A673 (cell line): ENCODE data around the gene RPL19. TPM values are rescaled to one million over a fixed set of nuclear protein-coding genes. Genes with fewer than 3 reads are reported as not detected.

Source experiments
- BruUV-seq: library from RNA; stranded (reverse); fragments of 400-500 nt; replicated peaks from 2 replicates; lab custom pipeline; 2021; lab: Mats Ljungman, UMichigan
- CTCF ChIA-PET: fragments of 300-600 bp; sonication (Branson Sonifier 250); formaldehyde crosslinking; loops from one replicate; lab custom pipeline; 2022; ENCODE audit warnings: antibody characterized with exemption; lab: Charles Lee
- POLR2A ChIA-PET: fragments of 300-600 bp; sonication (Branson Sonifier 250); formaldehyde crosslinking; loops from one replicate; lab custom pipeline; 2022; ENCODE audit warnings: antibody characterized with exemption; ENCODE audit not compliant: low non-redundant PET; lab: Charles Lee
- DNase-seq: peaks from one replicate; pipeline ENCODE4 v3.0.0-alpha.2; 2015; ENCODE audit warnings: low spot score
- H3K27ac ChIP-seq: fragments of 200-600 bp; sonication (generic); 2 replicates; pipeline ENCODE4 v1.5.1; 2016; ENCODE audit warnings: mixed run types, low read depth, mild to moderate bottlenecking, mixed read lengths, antibody characterized with exemption, low read length; ENCODE audit not compliant: poor library complexity, severe bottlenecking
- H3K27me3 ChIP-seq: fragments of 200-600 bp; sonication (generic); replicated peaks from 2 replicates; pipeline ENCODE4 v1.6.1; 2017; ENCODE audit warnings: mixed run types, low read depth, mild to moderate bottlenecking, mixed read lengths, antibody characterized with exemption, low read length; ENCODE audit not compliant: insufficient read depth, poor library complexity
- H3K36me3 ChIP-seq: fragments of 200-600 bp; sonication (generic); 2 replicates; pipeline ENCODE4 v1.6.1; 2016; ENCODE audit warnings: mixed run types, mild to moderate bottlenecking, mixed read lengths, antibody characterized with exemption, low read length; ENCODE audit not compliant: insufficient read depth, poor library complexity, severe bottlenecking
- H3K4me1 ChIP-seq: fragments of 200-600 bp; sonication (generic); 2 replicates; pipeline ENCODE4 v1.6.1; 2017; ENCODE audit warnings: mixed run types, mild to moderate bottlenecking, mixed read lengths, antibody characterized with exemption, low read length; ENCODE audit not compliant: insufficient read depth, poor library complexity, severe bottlenecking
- H3K4me3 ChIP-seq: fragments of 200-600 bp; sonication (generic); 2 replicates; pipeline ENCODE4 v1.5.1; 2016; ENCODE audit warnings: low read depth, mixed run types, mild to moderate bottlenecking, mixed read lengths, low read length; ENCODE audit not compliant: poor library complexity, severe bottlenecking
- H3K9me3 ChIP-seq: fragments of 200-600 bp; sonication (generic); 2 replicates; pipeline ENCODE4 v1.6.1; 2016; ENCODE audit warnings: mixed run types, low read depth, mild to moderate bottlenecking, mixed read lengths, antibody characterized with exemption, low read length; ENCODE audit not compliant: poor library complexity, severe bottlenecking
- EZH2 ChIP-seq: fragments of 200-600 bp; sonication (generic); IDR thresholded peaks from 2 replicates; pipeline ENCODE4 v1.6.1; 2017; ENCODE audit warnings: borderline replicate concordance, low read depth, mild to moderate bottlenecking, mixed read lengths, antibody characterized with exemption, low read length; ENCODE audit not compliant: poor library complexity, severe bottlenecking
- intact Hi-C: fragments of 100-400 bp; cut with micrococcal nuclease; formaldehyde crosslinking; loops from one replicate; pipeline ENCODE4 v1.10.0; 2022; ENCODE audit not compliant: unreplicated experiment
- total RNA-seq: library from RNA; stranded (reverse); gene quantifications from 2 replicates; pipeline ENCODE4 v1.2.3, GENCODE V29; 2021
- TF ChIP-seq, protein P1 (sequence below): fragments of 300-800, 200-600 bp; sonication (generic); conservative IDR thresholded peaks from 2 replicates; pipeline ENCODE4 v1.5.1; 2017; ENCODE audit warnings: low read depth, mild to moderate bottlenecking, antibody characterized with exemption, low read length, moderate library complexity, mixed read lengths

The RPL19 gene
- total RNA-seq, 1 experiment from 2014 or later = 950 TPM

DNA sequence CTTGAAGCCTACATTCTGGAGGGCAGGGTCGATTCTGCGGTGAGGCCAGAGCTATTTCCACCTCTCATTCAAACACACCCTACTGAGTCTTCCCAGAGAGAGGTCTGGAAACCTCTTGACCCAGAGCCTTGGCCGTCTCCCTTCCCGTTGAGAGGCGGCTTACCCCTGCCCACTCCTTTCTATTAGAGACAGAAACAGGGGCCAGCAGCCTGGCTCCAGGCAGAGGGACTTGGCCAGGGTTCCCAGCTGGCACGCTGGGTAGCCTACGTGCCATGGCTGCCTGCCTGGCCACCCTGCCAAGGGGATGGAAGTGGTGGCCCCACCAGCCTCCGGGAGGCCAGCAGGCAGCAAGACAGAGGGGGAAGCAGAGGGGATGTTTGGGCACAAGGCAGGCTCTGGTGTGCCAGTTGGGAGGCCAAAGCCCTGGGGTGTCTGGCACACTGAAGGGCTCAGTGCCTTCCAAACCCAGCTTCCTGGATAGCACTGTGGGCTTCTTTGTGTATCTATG, 19.6 kb downstream of the RPL19 start:
- H3K27ac ChIP-seq = no peak overlapping the region
- no peaks in the 10 kb centered on the region for H3K27me3 ChIP-seq
- no peak overlapping the region for H3K4me3 ChIP-seq
- no peaks in the 10 kb centered on the region for H3K4me1 ChIP-seq
- no TSS peak for BruUV-seq
- DNase-seq = no peak
- intact Hi-C loops = no loop called here
- ChIA-PET POLR2A (interaction anchor here (0.6 kb wide), 1 partner anchor 283 kb away, joined by 3 read pairs; no protein-coding TSS in a partner anchor), CTCF (no interaction called here)
- H3K36me3 ChIP-seq = no peaks in the 10 kb centered on the region
- TF ChIP-seq, protein P1, sequence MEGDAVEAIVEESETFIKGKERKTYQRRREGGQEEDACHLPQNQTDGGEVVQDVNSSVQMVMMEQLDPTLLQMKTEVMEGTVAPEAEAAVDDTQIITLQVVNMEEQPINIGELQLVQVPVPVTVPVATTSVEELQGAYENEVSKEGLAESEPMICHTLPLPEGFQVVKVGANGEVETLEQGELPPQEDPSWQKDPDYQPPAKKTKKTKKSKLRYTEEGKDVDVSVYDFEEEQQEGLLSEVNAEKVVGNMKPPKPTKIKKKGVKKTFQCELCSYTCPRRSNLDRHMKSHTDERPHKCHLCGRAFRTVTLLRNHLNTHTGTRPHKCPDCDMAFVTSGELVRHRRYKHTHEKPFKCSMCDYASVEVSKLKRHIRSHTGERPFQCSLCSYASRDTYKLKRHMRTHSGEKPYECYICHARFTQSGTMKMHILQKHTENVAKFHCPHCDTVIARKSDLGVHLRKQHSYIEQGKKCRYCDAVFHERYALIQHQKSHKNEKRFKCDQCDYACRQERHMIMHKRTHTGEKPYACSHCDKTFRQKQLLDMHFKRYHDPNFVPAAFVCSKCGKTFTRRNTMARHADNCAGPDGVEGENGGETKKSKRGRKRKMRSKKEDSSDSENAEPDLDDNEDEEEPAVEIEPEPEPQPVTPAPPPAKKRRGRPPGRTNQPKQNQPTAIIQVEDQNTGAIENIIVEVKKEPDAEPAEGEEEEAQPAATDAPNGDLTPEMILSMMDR = no peak
- no peak for TF ChIP-seq EZH2
- no peaks in the 10 kb centered on the region for H3K9me3 ChIP-seq

DNA sequence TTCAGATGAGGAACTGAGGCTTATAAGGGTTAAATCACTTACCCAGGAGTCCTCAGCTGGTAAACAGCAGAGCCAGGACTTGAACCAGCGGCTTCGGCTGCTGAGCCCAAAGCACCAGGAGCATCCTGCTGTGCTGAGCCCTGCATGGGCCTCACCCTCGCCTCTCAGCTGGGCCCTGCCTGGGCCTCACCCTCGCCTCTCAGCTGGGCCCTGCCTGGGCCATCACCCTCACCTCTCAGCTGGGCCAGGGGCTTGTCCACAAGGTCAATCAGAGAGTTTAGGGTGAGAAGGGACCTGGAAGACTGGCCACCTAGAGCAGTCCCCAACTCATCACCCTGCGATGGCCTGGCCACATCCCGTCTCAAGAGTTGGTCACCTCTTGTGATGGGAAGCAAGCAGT, 21.5 kb downstream of the RPL19 start:
- BruUV-seq = no TSS peak
- POLR2A ChIA-PET = no interaction called here

DNA sequence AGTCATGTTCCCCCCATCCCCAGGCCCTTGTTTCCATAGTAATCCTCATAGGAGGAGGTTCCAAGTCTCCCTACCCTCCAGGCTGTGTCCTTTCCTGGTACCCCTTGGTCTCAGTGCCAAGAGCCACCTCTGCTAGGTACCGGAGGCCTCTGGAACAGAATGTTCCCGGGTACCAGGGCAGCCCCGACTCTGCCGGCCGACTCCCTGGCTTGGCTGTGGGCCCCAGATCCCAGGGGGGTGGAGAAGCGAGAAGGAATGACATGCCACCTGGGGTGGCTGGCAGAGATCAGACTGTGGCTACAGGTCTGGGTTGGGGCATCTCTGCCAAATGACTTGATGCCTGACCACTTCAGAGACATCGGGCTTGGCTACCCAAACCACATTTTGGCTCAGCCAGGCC, 22.1 kb downstream of the RPL19 start:
- intact Hi-C loops = no loop called here
- no peak overlapping the region for H3K27ac ChIP-seq
- TF ChIP-seq, protein P1 = no peak
- no peak for TF ChIP-seq EZH2
- peaks cover 4% of the 10 kb centered on the region for H3K4me1 ChIP-seq
- no TSS peak for BruUV-seq
- H3K36me3 ChIP-seq = no peaks in the 10 kb centered on the region
- DNase-seq = no peak
- peaks cover 3% of the 10 kb centered on the region for H3K27me3 ChIP-seq
- H3K4me3 ChIP-seq = no peak overlapping the region
- CTCF ChIA-PET = no interaction called here
- POLR2A ChIA-PET = no interaction called here
- H3K9me3 ChIP-seq = no peaks in the 10 kb centered on the region

More for the DNA sequence above, 21.5 kb downstream of the RPL19 start:
- DNase-seq = no peak
- no peak overlapping the region for H3K27ac ChIP-seq
- CTCF ChIA-PET = interaction anchor here (0.6 kb wide), 1 partner anchor 11 kb away, joined by 5 read pairs; no protein-coding TSS in a partner anchor
- peaks cover 4% of the 10 kb centered on the region for H3K4me1 ChIP-seq
- no peaks in the 10 kb centered on the region for H3K36me3 ChIP-seq
- peaks cover 3% of the 10 kb centered on the region for H3K27me3 ChIP-seq
- no peaks in the 10 kb centered on the region for H3K9me3 ChIP-seq
- no peak overlapping the region for H3K4me3 ChIP-seq
- TF ChIP-seq EZH2 = no peak
- TF ChIP-seq, protein P1 = no peak
- intact Hi-C loops = no loop called here
